Glomerular visceral epithelial cell (primary cell): ENCODE measurements around the gene EFL1.
A peak's percentile ranks its signal among the peaks of the same experiment; 100 is the strongest.

Experiments
- DNase-seq: peaks from one replicate; pipeline ENCODE4 v3.0.0-alpha.2; 2016; ENCODE audit errors: extremely low spot score

The EFL1 gene

DNA sequence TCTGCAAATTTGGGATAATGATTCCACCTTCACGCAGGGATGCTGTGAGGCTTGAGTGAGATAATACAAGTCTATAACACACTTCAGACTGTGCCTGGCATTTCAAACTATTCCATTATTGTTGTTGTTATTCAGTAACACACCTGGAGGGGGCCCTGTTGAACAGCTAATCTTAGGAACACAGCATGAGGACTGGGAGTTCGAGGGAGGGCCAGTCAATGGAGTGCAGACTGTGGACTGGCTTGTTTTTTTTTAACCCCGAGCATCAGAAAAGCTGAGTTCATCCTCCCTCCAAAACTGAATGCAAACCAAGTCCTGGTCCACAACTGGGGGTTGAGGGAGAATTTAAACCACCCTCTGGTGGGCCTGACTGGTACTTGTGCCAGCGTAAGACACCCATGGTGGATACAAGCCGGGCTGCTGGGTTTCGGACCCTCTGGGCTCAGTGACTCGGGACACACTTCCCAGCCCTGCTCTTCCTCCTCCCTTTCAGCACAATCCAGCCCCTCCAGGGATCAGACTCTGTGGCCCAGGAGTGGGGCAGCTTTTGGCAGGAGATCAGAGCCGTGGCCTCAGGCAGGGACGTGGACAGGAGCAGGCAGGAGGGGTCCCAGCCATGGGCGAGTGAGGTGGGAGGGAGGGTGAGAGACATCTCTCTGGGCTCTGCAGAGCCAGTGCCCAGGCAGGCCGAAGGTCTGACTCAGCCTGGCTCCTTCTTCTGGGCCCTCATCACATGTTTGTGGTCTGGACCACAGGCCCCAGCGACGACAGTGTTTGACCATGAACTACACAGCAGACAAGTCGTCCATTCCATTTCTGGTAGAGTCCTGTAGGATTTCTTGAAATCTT lies 180.4 kb downstream of the EFL1 start:
- DNase-seq, result peak; percentile 96

DNA sequence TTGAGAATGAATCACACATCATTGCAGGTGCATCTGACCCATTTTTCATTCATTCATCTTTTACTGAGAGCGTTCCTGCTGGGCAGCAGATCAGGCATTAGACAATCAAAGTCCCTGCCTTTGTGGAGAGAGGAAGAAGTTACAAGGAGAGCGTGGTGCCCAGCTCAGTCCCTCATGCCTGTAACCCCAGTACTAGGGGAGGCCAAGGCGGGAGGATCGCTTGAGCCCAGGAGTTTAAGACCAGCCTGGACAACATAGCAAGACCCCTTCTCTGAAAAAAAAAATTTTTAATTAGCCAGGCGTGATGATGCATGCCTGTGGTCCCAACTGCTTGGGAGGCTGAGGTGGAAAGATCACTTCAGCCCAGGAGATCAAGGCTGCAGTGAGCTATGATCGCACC lies 181.8 kb downstream of the EFL1 start:
- DNase-seq, result no peak
